ENCODE data around the gene FEZ2. TPM values are rescaled to one million over a fixed set of nuclear protein-coding genes. Genes with fewer than 3 reads are reported as not detected.
"Not testable (repeated sequence)": the region's sequence is repeated elsewhere in the genome, so short reads cannot be mapped to it uniquely, and the experiment has no call there.

FEZ2 gene
- total and polyA plus RNA-seq, 8 donors = 47.5 to 74.0 (median 69.8) TPM

- no peaks in the 10 kb centered on the region for H3K4me1 ChIP-seq
- intact Hi-C loops (cut with DNase I) = no loop called here
- H3K27me3 ChIP-seq = no peaks in the 10 kb centered on the region
- DNase-seq = no peak
- H3K9me3 ChIP-seq = no peaks in the 10 kb centered on the region
- H3K27ac ChIP-seq = no peak overlapping the region
- no peak overlapping the region for H3K4me3 ChIP-seq
- no peak for TF ChIP-seq CTCF (IDR thresholded peaks at IDR 0.05)
- ATAC-seq = no peak
- H3K36me3 ChIP-seq = no peaks in the 10 kb centered on the region
These were observed 10.0 kb upstream of the FEZ2 start for GRCh38 chr2:36607947-36608346.

- no peak for TF ChIP-seq CTCF (IDR thresholded peaks at IDR 0.05)
- H3K4me3 ChIP-seq = no peak overlapping the region
- no peaks in the 10 kb centered on the region for H3K27me3 ChIP-seq
- no peak for ATAC-seq
- H3K9me3 ChIP-seq = no peaks in the 10 kb centered on the region
- H3K4me1 ChIP-seq = no peaks in the 10 kb centered on the region
- intact Hi-C loops (cut with DNase I) = no loop called here
- no peak overlapping the region for H3K27ac ChIP-seq
- no peak for DNase-seq
- H3K36me3 ChIP-seq = no peaks in the 10 kb centered on the region
These were observed 9.0 kb upstream of the FEZ2 start for GRCh38 chr2:36606925-36607324.

- intact Hi-C loops (cut with DNase I) = no loop called here
- H3K4me3 ChIP-seq = no peak overlapping the region
- no peaks in the 10 kb centered on the region for H3K27me3 ChIP-seq
- no peak for TF ChIP-seq CTCF (IDR thresholded peaks at IDR 0.05)
- H3K4me1 ChIP-seq = no peaks in the 10 kb centered on the region
- DNase-seq = no peak
- H3K27ac ChIP-seq = no peak overlapping the region
- no peaks in the 10 kb centered on the region for H3K36me3 ChIP-seq
- ATAC-seq = no peak
- no peaks in the 10 kb centered on the region for H3K9me3 ChIP-seq
These were observed 7.3 kb upstream of the FEZ2 start for GRCh38 chr2:36605273-36605672.

- ATAC-seq; intact Hi-C loops (cut with DNase I); H3K27ac ChIP-seq; H3K4me1 ChIP-seq; H3K36me3 ChIP-seq; H3K4me3 ChIP-seq; H3K27me3 ChIP-seq; DNase-seq; H3K9me3 ChIP-seq: not testable (repeated sequence)
These were observed 5.7 kb upstream of the FEZ2 start for GRCh38 chr2:36603629-36604028.

GRCh38 chr2:36597003-36597531, 901 bp downstream of the FEZ2 start:
- no peak for TF ChIP-seq CTCF (IDR thresholded peaks at IDR 0.05)
- intact Hi-C loops (cut with DNase I) = no loop called here

GRCh38 chr2:36596397-36596796, 1.6 kb downstream of the FEZ2 start:
- ATAC-seq = no peak
- H3K27me3 ChIP-seq = no peaks in the 10 kb centered on the region
- no peak for DNase-seq
- intact Hi-C loops (cut with DNase I) = no loop called here
- no peaks in the 10 kb centered on the region for H3K36me3 ChIP-seq
- H3K27ac ChIP-seq = no peak overlapping the region
- peaks cover 12 to 28% of the 10 kb centered on the region in 2 donors for H3K4me1 ChIP-seq
- no peaks in the 10 kb centered on the region for H3K9me3 ChIP-seq
- peak overlapping the region in 1 of 2 donors; percentile 96 for H3K4me3 ChIP-seq
- no peak for TF ChIP-seq CTCF (IDR thresholded peaks at IDR 0.05)

More at GRCh38 chr2:36597003-36597531, 901 bp downstream of the FEZ2 start:
- peak overlapping the region; percentile 95 to 98 for H3K27ac ChIP-seq
- H3K4me1 ChIP-seq = peaks cover 12 to 25% of the 10 kb centered on the region in 2 donors
- no peaks in the 10 kb centered on the region for H3K9me3 ChIP-seq
- H3K27me3 ChIP-seq = no peaks in the 10 kb centered on the region
- H3K36me3 ChIP-seq = no peaks in the 10 kb centered on the region
- ATAC-seq = no peak
- DNase-seq = no peak
- peak overlapping the region; percentile 96 to 97 for H3K4me3 ChIP-seq
